Adipocyte (in vitro differentiated cells): ENCODE results near the gene HPS1.

ENCODE experiments used
- DNase-seq: peaks from one replicate; pipeline ENCODE4 v3.0.0-alpha.2; 2015; ENCODE audit warnings: low read depth
- H3K27me3 ChIP-seq: replicated peaks from 2 replicates; pipeline ENCODE4 v1.7.0; 2013; ENCODE audit warnings: mild to moderate bottlenecking, low read length, moderate library complexity; ENCODE audit not compliant: control insufficient read depth, insufficient read depth
- H3K36me3 ChIP-seq: 2 replicates; pipeline ENCODE4 v1.7.0; 2013; ENCODE audit warnings: low read length, mild to moderate bottlenecking, moderate library complexity; ENCODE audit not compliant: control insufficient read depth, insufficient read depth, severe bottlenecking
- H3K4me1 ChIP-seq: 2 replicates; pipeline ENCODE4 v1.7.0; 2013; ENCODE audit warnings: mild to moderate bottlenecking, low read length, moderate library complexity; ENCODE audit not compliant: control insufficient read depth, insufficient read depth
- H3K4me3 ChIP-seq: 2 replicates; pipeline ENCODE4 v1.7.0; 2013; ENCODE audit warnings: mild to moderate bottlenecking, low read length, moderate library complexity
- H3K9ac ChIP-seq: 2 replicates; pipeline ENCODE4 v1.7.0; 2013; ENCODE audit warnings: mild to moderate bottlenecking, low read length, moderate library complexity
- H3K9me3 ChIP-seq: 2 replicates; pipeline ENCODE4 v1.7.0; 2013; ENCODE audit warnings: mild to moderate bottlenecking, low read length, moderate library complexity; ENCODE audit not compliant: control insufficient read depth

HPS1 gene

DNA sequence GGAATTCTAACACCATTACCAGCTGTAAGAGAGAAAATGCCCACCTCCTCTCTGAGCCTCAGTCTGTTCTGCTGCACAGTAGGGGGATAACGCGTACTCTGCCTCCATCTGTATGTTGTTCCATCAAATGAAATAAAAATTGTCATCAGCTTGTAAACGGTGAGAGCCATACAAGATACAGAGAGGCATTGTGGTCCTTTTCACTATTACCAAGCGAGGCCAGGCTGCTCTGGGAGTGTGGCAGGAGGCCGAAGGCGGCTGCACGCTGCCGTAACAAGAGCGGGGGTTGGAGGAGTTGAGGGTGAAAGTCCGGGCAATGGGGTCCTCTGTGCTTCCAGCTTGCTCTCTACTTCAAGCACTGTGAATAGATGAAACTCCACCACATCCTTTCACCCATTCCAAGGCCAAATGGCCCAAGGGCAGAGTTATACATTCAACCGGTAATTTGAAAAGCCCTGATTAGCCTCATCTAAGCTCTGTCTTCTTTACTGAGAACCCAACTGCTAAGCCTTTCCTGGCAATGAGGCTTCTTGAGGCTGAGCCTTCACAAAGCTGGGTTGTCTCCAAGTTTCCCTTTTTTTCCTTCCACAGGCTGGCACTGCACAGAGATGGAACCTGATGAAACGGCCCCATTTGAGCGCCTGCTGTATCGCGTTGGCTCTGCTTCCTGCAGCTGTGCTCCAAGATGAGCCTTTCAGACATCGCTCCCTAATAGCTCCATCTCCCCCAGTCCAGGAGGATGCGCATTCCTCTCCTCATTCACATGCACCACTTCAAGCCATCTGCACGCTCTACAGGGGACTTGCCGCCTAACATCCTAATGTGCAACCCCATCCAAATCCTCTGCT is 78.9 kb downstream of the HPS1 start:
- peak; percentile 13 for DNase-seq
- Histone ChIP-seq H3K9ac (no peak overlapping the region), H3K9me3 (no peaks in the 10 kb centered on the region), H3K4me3 (no peak overlapping the region), H3K36me3 (no peaks in the 10 kb centered on the region), H3K4me1 (peaks cover 14% of the 10 kb centered on the region), H3K27me3 (peaks cover 8% of the 10 kb centered on the region)
